Measurements from ENCODE around the gene IL36G. TPM values are rescaled to one million over a fixed set of nuclear protein-coding genes. Genes with fewer than 3 reads are reported as not detected.

The IL36G gene
- polyA plus RNA-seq, 1 donor (not counting 4 experiments of a cell fraction or from before 2014, with no cell fraction given): 20.2 TPM

DNA sequence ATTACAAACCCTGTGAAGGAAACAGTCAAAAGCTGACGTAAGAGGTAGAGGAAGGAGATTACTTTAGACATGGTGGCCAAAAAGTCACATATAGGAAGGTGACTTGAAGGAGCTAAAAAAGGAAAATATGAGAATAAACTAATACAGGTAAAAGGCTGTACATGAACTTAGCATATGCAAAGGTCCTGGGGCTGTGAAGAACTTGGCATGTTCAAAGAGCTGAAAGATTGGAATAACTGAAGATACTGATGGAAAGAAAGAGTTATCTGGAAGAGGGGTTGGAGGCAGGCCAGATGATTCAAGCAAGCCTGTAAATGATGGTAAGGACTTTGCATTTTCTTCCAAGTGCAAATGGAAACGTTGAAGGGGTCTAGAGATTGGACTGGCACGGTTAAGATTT lies 40.7 kb downstream of the IL36G start:
- no peak for DNase-seq (ENCODE audit: low read depth, low spot score)
- no peak overlapping the region for H3K27ac ChIP-seq (ENCODE audit: control insufficient read depth, insufficient read depth, low read length)
- H3K4me3 ChIP-seq (ENCODE audit: control insufficient read depth in 2 of 3, extremely low read depth in 1 of 3, insufficient read depth in 2 of 3, low read depth in 1 of 3, low read length in 3 of 3): no peak overlapping the region
- H3K4me1 ChIP-seq (ENCODE audit: control insufficient read depth, extremely low read depth, insufficient read depth, low read length): no peaks in the 10 kb centered on the region
- dilution Hi-C loops (cut with MboI; ENCODE audit: extremely low pct_ligation_motif_present, low sequenced_read_pairs): no loop called here
- no peak for FAIRE-seq
- no peaks in the 10 kb centered on the region for H3K9me1 ChIP-seq (ENCODE audit: control insufficient read depth, extremely low read depth, insufficient read depth, low read length)
- no peak overlapping the region for H2AFZ ChIP-seq (ENCODE audit: control insufficient read depth, low read length)
- TF ChIP-seq, protein P1, sequence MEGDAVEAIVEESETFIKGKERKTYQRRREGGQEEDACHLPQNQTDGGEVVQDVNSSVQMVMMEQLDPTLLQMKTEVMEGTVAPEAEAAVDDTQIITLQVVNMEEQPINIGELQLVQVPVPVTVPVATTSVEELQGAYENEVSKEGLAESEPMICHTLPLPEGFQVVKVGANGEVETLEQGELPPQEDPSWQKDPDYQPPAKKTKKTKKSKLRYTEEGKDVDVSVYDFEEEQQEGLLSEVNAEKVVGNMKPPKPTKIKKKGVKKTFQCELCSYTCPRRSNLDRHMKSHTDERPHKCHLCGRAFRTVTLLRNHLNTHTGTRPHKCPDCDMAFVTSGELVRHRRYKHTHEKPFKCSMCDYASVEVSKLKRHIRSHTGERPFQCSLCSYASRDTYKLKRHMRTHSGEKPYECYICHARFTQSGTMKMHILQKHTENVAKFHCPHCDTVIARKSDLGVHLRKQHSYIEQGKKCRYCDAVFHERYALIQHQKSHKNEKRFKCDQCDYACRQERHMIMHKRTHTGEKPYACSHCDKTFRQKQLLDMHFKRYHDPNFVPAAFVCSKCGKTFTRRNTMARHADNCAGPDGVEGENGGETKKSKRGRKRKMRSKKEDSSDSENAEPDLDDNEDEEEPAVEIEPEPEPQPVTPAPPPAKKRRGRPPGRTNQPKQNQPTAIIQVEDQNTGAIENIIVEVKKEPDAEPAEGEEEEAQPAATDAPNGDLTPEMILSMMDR (optimal IDR thresholded peaks at IDR 0.05 in 1 of 3, IDR thresholded peaks at IDR 0.05 in 1 of 3, conservative IDR thresholded peaks at IDR 0.05 in 1 of 3; ENCODE audit: extremely low read depth in 1 of 3, insufficient read depth in 2 of 3, low read length in 3 of 3): no peak
- no peak for TF ChIP-seq EZH2 (IDR thresholded peaks at IDR 0.05; ENCODE audit: low read length)
- no peaks in the 10 kb centered on the region for H3K36me3 ChIP-seq (ENCODE audit: control insufficient read depth in 2 of 2, extremely low read depth in 1 of 2, insufficient read depth in 2 of 2, low read length in 2 of 2)
- no peak overlapping the region for H3K9ac ChIP-seq (ENCODE audit: control insufficient read depth, extremely low read depth, insufficient read depth, low read length)
- no peaks in the 10 kb centered on the region for H3K27me3 ChIP-seq (ENCODE audit: control insufficient read depth, extremely low read depth, insufficient read depth, low read length)
- H3K9me3 ChIP-seq (ENCODE audit: control insufficient read depth, low read depth, low read length): no peaks in the 10 kb centered on the region
- H3K4me2 ChIP-seq (ENCODE audit: control insufficient read depth, extremely low read depth, insufficient read depth, low read depth, low read length): no peak overlapping the region
- no peaks in the 10 kb centered on the region for H3K79me2 ChIP-seq (ENCODE audit: control insufficient read depth, insufficient read depth, low read length)
- no peaks in the 10 kb centered on the region for H4K20me1 ChIP-seq (ENCODE audit: control insufficient read depth, extremely low read depth, insufficient read depth, low read length)

- no peak overlapping the region for H3K27ac ChIP-seq (ENCODE audit: control insufficient read depth, insufficient read depth, low read length)
- H3K9me1 ChIP-seq (ENCODE audit: control insufficient read depth, extremely low read depth, insufficient read depth, low read length): no peaks in the 10 kb centered on the region
- peaks cover 3% of the 10 kb centered on the region for H3K27me3 ChIP-seq (ENCODE audit: control insufficient read depth, extremely low read depth, insufficient read depth, low read length)
- no peak overlapping the region for H2AFZ ChIP-seq (ENCODE audit: control insufficient read depth, low read length)
- no peaks in the 10 kb centered on the region for H4K20me1 ChIP-seq (ENCODE audit: control insufficient read depth, extremely low read depth, insufficient read depth, low read length)
- H3K9me3 ChIP-seq (ENCODE audit: control insufficient read depth, low read depth, low read length): no peaks in the 10 kb centered on the region
- H3K4me3 ChIP-seq (ENCODE audit: control insufficient read depth in 2 of 3, extremely low read depth in 1 of 3, insufficient read depth in 2 of 3, low read depth in 1 of 3, low read length in 3 of 3): no peak overlapping the region
- no peaks in the 10 kb centered on the region for H3K36me3 ChIP-seq (ENCODE audit: control insufficient read depth in 2 of 2, extremely low read depth in 1 of 2, insufficient read depth in 2 of 2, low read length in 2 of 2)
- dilution Hi-C loops (cut with MboI; ENCODE audit: extremely low pct_ligation_motif_present, low sequenced_read_pairs): no loop called here
- DNase-seq (ENCODE audit: low read depth, low spot score): no peak
- TF ChIP-seq, protein P1 (optimal IDR thresholded peaks at IDR 0.05 in 1 of 3, IDR thresholded peaks at IDR 0.05 in 1 of 3, conservative IDR thresholded peaks at IDR 0.05 in 1 of 3; ENCODE audit: extremely low read depth in 1 of 3, insufficient read depth in 2 of 3, low read length in 3 of 3): no peak
- H3K79me2 ChIP-seq (ENCODE audit: control insufficient read depth, insufficient read depth, low read length): no peaks in the 10 kb centered on the region
- no peaks in the 10 kb centered on the region for H3K4me1 ChIP-seq (ENCODE audit: control insufficient read depth, extremely low read depth, insufficient read depth, low read length)
- no peak overlapping the region for H3K9ac ChIP-seq (ENCODE audit: control insufficient read depth, extremely low read depth, insufficient read depth, low read length)
- H3K4me2 ChIP-seq (ENCODE audit: control insufficient read depth, extremely low read depth, insufficient read depth, low read depth, low read length): no peak overlapping the region
- FAIRE-seq: no peak
Measured at GRCh38 chr2:113021312-113021711, 43.5 kb downstream of the IL36G start.
